Vagina (tissue), 2 donors: ENCODE measurements around the gene SPSB1.

Experiments
- CTCF ChIP-seq, 3 experiments: fragments of 450-650 bp in 2 of 3; fragments of 200-600 bp in 1 of 3; sonication (generic) in 1 of 3; IDR thresholded peaks; one replicate each; pipeline ENCODE4 v1.5.1; 2017 to 2019; ENCODE audit warnings: antibody characterized with exemption in 3 of 3, mild to moderate bottlenecking in 2 of 3, moderate library complexity in 2 of 3
- POLR2A ChIP-seq, 2 donors: fragments of 450-650 bp; IDR thresholded peaks; one replicate each; pipeline ENCODE4 v1.6.1; 2017; ENCODE audit warnings: antibody characterized with exemption in 2 of 2, mild to moderate bottlenecking in 2 of 2, moderate library complexity in 2 of 2

- TF ChIP-seq POLR2A (IDR thresholded peaks at IDR 0.05) (no peak), CTCF (IDR thresholded peaks at IDR 0.05) (no peak)
Observed at GRCh38 chr1:9388335-9389180, 95.9 kb downstream of the SPSB1 start.
